ENCODE measurements around the gene ARHGEF11. TPM values are rescaled to one million over a fixed set of nuclear protein-coding genes. Genes with fewer than 3 reads are reported as not detected.
A peak's percentile ranks its signal among the peaks of the same experiment; 100 is the strongest.

ARHGEF11 gene
- total RNA-seq, 1 experiment from 2014 or later: 38.1 TPM

DNA sequence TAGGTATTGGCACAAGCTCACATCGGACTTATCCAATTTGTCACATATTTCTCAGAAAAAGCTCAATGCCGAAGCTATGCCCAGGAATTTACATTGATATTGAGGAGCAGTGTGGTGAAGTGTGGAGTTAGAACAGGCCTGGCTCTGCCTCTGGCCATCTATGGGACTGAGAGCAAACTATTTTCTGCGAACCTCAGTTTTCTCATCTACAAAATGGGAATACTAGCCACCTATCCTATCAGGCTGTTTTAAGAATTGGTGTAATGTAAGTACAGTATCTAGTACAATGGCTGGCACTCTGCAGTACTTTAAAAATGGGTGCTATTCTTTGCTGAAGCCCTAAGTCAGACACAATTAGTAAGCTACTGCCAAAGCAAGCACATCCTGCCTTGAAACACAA is 47.2 kb downstream of the ARHGEF11 start (continued):
- TF ChIP-seq, protein P1, sequence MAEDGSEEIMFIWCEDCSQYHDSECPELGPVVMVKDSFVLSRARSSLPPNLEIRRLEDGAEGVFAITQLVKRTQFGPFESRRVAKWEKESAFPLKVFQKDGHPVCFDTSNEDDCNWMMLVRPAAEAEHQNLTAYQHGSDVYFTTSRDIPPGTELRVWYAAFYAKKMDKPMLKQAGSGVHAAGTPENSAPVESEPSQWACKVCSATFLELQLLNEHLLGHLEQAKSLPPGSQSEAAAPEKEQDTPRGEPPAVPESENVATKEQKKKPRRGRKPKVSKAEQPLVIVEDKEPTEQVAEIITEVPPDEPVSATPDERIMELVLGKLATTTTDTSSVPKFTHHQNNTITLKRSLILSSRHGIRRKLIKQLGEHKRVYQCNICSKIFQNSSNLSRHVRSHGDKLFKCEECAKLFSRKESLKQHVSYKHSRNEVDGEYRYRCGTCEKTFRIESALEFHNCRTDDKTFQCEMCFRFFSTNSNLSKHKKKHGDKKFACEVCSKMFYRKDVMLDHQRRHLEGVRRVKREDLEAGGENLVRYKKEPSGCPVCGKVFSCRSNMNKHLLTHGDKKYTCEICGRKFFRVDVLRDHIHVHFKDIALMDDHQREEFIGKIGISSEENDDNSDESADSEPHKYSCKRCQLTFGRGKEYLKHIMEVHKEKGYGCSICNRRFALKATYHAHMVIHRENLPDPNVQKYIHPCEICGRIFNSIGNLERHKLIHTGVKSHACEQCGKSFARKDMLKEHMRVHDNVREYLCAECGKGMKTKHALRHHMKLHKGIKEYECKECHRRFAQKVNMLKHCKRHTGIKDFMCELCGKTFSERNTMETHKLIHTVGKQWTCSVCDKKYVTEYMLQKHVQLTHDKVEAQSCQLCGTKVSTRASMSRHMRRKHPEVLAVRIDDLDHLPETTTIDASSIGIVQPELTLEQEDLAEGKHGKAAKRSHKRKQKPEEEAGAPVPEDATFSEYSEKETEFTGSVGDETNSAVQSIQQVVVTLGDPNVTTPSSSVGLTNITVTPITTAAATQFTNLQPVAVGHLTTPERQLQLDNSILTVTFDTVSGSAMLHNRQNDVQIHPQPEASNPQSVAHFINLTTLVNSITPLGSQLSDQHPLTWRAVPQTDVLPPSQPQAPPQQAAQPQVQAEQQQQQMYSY (CRISPR knock-in tag; IDR thresholded peaks at IDR 0.05): no peak
- no peak for TF ChIP-seq ZNF416 (CRISPR knock-in tag; IDR thresholded peaks at IDR 0.05)
- TF ChIP-seq, protein P2, sequence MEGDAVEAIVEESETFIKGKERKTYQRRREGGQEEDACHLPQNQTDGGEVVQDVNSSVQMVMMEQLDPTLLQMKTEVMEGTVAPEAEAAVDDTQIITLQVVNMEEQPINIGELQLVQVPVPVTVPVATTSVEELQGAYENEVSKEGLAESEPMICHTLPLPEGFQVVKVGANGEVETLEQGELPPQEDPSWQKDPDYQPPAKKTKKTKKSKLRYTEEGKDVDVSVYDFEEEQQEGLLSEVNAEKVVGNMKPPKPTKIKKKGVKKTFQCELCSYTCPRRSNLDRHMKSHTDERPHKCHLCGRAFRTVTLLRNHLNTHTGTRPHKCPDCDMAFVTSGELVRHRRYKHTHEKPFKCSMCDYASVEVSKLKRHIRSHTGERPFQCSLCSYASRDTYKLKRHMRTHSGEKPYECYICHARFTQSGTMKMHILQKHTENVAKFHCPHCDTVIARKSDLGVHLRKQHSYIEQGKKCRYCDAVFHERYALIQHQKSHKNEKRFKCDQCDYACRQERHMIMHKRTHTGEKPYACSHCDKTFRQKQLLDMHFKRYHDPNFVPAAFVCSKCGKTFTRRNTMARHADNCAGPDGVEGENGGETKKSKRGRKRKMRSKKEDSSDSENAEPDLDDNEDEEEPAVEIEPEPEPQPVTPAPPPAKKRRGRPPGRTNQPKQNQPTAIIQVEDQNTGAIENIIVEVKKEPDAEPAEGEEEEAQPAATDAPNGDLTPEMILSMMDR (IDR thresholded peaks at IDR 0.05): no peak
- TF ChIP-seq, protein P3, sequence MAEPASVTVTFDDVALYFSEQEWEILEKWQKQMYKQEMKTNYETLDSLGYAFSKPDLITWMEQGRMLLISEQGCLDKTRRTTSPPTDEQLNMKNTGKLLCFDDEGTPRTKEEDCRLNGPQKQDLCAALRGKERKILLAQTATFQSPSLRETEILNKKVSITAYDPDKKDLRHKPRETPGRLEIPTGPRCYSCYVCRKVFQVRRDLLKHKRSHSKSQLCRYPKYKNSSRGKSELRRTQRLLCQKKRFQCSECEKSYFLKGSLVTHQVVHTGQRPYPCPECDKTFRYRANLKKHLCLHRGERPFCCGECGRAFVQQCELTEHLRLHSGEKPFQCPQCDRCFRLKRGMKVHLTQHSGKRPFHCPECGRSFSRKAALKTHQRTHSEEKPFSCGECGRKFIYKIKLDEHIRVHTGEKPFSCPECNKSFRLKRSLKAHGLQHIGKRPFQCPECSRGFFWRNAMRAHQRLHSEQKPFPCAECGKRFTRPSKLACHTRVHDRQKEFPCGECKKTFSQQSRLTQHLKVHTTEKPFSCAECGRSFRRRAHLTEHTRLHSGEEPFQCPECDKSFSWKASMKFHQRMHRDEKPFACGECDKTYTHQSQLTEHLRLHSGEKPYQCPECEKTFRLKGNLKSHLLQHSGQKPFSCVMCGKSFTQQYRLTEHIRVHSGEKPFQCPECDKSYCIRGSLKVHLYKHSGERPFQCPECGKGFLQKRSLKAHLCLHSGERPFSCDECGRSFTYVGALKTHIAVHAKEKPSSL (CRISPR knock-in tag; conservative IDR thresholded peaks at IDR 0.05): no peak

DNA sequence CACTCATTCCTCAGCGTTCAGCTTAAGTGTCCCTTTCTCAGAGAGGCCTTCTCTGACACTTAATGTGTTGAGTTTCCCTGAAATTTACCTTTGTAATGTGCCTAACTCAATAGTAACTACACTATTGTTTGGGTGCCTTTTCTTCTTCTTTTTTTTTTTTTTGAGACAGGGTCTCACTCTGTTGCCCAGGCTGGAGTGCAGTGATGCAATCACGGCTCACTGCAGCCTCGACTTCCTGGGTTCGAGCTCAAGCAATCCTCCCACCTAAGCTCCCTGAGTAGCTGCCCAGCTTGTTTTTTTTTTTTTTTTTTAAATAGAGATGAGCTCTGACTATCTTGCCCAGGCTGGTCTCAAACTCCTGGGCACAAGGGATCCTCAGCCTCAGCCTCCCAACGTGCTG is 50.1 kb downstream of the ARHGEF11 start:
- TF ChIP-seq, protein P4, sequence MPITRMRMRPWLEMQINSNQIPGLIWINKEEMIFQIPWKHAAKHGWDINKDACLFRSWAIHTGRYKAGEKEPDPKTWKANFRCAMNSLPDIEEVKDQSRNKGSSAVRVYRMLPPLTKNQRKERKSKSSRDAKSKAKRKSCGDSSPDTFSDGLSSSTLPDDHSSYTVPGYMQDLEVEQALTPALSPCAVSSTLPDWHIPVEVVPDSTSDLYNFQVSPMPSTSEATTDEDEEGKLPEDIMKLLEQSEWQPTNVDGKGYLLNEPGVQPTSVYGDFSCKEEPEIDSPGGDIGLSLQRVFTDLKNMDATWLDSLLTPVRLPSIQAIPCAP (CRISPR knock-in tag; IDR thresholded peaks at IDR 0.05): no peak
- TF ChIP-seq ZNF121 (CRISPR knock-in tag; IDR thresholded peaks at IDR 0.05): peak; percentile 78
- Mint-ChIP-seq H3K27ac (no peak overlapping the region), H3K9me3 (no peaks in the 10 kb centered on the region), H3K4me1 (peaks cover 24% of the 10 kb centered on the region), H3K36me3 (no peaks in the 10 kb centered on the region; the same call in 1 of the 2 replicates), H3K27me3 (ENCODE audit: low read depth) (no peaks in the 10 kb centered on the region), H3K4me3 (no peak overlapping the region)
- CTCF ChIA-PET: interaction anchor here (0.7 to 3.0 kb wide), 4 partner anchors 25 to 79 kb away, joined by 3 to 16 read pairs (median 4); no protein-coding TSS in a partner anchor
- DNase-seq (ENCODE audit: low spot score) (no peak), ATAC-seq (no peak)
- POLR2A ChIA-PET: no interaction called here

DNA sequence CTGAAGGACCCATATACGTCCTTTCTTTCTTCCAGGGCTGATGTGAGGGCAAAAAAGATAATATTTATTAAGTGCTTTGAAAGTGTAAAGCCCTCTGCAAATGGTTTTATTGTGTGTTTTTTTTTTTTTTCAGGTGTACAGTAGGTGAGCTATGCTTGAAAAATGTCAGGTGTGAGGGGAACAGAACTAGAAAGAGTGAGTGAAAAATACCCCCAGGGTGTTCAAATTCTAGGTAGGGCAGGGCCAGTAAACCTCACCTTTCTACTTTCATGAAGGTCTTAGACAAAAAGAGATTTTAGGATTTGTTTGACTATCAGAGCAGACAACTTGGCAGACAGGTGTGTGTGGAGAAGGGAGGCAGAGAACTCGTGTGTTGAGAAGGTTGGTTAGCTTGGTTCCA is 51.3 kb downstream of the ARHGEF11 start:
- no peaks in the 10 kb centered on the region for H3K27me3 Mint-ChIP-seq (ENCODE audit: low read depth)
- H3K4me3 Mint-ChIP-seq: no peak overlapping the region
- H3K4me1 Mint-ChIP-seq: peaks cover 24% of the 10 kb centered on the region
- no peaks in the 10 kb centered on the region for H3K9me3 Mint-ChIP-seq
- H3K27ac Mint-ChIP-seq: no peak overlapping the region
- CTCF ChIA-PET: interaction anchor here (1.5 to 3.0 kb wide), 3 partner anchors 46 to 84 kb away, joined by 5 to 16 read pairs (median 6); no protein-coding TSS in a partner anchor
- DNase-seq (ENCODE audit: low spot score): no peak
- POLR2A ChIA-PET: no interaction called here
- H3K36me3 Mint-ChIP-seq: no peaks in the 10 kb centered on the region; the same call in 1 of the 2 replicates
- ATAC-seq: no peak
- TF ChIP-seq IRF2 (CRISPR knock-in tag; IDR thresholded peaks at IDR 0.05; ENCODE audit: borderline replicate concordance, low read depth) (no peak), FOXP1 (CRISPR knock-in tag; IDR thresholded peaks at IDR 0.05; ENCODE audit: borderline replicate concordance) (no peak), CREB1 (CRISPR knock-in tag; IDR thresholded peaks at IDR 0.05) (no peak)
- TF ChIP-seq, protein P5, sequence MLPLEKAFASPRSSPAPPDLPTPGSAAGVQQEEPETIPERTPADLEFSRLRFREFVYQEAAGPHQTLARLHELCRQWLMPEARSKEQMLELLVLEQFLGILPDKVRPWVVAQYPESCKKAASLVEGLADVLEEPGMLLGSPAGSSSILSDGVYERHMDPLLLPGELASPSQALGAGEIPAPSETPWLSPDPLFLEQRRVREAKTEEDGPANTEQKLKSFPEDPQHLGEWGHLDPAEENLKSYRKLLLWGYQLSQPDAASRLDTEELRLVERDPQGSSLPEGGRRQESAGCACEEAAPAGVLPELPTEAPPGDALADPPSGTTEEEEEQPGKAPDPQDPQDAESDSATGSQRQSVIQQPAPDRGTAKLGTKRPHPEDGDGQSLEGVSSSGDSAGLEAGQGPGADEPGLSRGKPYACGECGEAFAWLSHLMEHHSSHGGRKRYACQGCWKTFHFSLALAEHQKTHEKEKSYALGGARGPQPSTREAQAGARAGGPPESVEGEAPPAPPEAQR (CRISPR knock-in tag; IDR thresholded peaks at IDR 0.05): no peak
- TF ChIP-seq, protein P6, sequence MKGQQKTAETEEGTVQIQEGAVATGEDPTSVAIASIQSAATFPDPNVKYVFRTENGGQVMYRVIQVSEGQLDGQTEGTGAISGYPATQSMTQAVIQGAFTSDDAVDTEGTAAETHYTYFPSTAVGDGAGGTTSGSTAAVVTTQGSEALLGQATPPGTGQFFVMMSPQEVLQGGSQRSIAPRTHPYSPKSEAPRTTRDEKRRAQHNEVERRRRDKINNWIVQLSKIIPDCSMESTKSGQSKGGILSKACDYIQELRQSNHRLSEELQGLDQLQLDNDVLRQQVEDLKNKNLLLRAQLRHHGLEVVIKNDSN (CRISPR knock-in tag; IDR thresholded peaks at IDR 0.05): no peak
- TF ChIP-seq, protein P7, sequence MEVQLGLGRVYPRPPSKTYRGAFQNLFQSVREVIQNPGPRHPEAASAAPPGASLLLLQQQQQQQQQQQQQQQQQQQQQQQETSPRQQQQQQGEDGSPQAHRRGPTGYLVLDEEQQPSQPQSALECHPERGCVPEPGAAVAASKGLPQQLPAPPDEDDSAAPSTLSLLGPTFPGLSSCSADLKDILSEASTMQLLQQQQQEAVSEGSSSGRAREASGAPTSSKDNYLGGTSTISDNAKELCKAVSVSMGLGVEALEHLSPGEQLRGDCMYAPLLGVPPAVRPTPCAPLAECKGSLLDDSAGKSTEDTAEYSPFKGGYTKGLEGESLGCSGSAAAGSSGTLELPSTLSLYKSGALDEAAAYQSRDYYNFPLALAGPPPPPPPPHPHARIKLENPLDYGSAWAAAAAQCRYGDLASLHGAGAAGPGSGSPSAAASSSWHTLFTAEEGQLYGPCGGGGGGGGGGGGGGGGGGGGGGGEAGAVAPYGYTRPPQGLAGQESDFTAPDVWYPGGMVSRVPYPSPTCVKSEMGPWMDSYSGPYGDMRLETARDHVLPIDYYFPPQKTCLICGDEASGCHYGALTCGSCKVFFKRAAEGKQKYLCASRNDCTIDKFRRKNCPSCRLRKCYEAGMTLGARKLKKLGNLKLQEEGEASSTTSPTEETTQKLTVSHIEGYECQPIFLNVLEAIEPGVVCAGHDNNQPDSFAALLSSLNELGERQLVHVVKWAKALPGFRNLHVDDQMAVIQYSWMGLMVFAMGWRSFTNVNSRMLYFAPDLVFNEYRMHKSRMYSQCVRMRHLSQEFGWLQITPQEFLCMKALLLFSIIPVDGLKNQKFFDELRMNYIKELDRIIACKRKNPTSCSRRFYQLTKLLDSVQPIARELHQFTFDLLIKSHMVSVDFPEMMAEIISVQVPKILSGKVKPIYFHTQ (CRISPR knock-in tag; IDR thresholded peaks at IDR 0.05): no peak
- TF ChIP-seq, protein P8, sequence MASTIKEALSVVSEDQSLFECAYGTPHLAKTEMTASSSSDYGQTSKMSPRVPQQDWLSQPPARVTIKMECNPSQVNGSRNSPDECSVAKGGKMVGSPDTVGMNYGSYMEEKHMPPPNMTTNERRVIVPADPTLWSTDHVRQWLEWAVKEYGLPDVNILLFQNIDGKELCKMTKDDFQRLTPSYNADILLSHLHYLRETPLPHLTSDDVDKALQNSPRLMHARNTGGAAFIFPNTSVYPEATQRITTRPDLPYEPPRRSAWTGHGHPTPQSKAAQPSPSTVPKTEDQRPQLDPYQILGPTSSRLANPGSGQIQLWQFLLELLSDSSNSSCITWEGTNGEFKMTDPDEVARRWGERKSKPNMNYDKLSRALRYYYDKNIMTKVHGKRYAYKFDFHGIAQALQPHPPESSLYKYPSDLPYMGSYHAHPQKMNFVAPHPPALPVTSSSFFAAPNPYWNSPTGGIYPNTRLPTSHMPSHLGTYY (CRISPR knock-in tag; IDR thresholded peaks at IDR 0.05): no peak
- TF ChIP-seq, protein P9, sequence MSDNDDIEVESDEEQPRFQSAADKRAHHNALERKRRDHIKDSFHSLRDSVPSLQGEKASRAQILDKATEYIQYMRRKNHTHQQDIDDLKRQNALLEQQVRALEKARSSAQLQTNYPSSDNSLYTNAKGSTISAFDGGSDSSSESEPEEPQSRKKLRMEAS (CRISPR knock-in tag; IDR thresholded peaks at IDR 0.05): no peak
- TF ChIP-seq, protein P10, sequence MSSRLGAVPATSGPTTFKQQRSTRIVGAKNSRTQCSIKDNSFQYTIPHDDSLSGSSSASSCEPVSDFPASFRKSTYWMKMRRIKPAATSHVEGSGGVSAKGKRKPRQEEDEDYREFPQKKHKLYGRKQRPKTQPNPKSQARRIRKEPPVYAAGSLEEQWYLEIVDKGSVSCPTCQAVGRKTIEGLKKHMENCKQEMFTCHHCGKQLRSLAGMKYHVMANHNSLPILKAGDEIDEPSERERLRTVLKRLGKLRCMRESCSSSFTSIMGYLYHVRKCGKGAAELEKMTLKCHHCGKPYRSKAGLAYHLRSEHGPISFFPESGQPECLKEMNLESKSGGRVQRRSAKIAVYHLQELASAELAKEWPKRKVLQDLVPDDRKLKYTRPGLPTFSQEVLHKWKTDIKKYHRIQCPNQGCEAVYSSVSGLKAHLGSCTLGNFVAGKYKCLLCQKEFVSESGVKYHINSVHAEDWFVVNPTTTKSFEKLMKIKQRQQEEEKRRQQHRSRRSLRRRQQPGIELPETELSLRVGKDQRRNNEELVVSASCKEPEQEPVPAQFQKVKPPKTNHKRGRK (CRISPR knock-in tag; IDR thresholded peaks at IDR 0.05; ENCODE audit: borderline replicate concordance): no peak
